K562 (cell line): ENCODE data around the gene CCDC28B. TPM values are rescaled to one million over a fixed set of nuclear protein-coding genes. Genes with fewer than 3 reads are reported as not detected.
A peak's percentile ranks its signal among the peaks of the same experiment; 100 is the strongest.

Experiments
- AFF4 ChIP-seq: sonication (generic); formaldehyde crosslinking; IDR thresholded peaks from 2 replicates; pipeline ENCODE4 v1.8.0; 2023; ENCODE audit warnings: mild to moderate bottlenecking, missing genetic modification reagents
- ARID4B ChIP-seq: sonication (generic); formaldehyde crosslinking; IDR thresholded peaks from 2 replicates; pipeline ENCODE4 v1.8.0; 2022; ENCODE audit warnings: mild to moderate bottlenecking, missing genetic modification reagents
- CBFA2T3 ChIP-seq: fragments of 450-650 bp; IDR thresholded peaks from 2 replicates; pipeline ENCODE4 v1.6.1; 2017
- E2F5 ChIP-seq: sonication (generic); formaldehyde crosslinking; IDR thresholded peaks from 2 replicates; pipeline ENCODE4 v1.8.0; 2022; ENCODE audit warnings: mild to moderate bottlenecking, missing genetic modification reagents
- GATA2 ChIP-seq: sonication (generic); formaldehyde crosslinking; IDR thresholded peaks from 2 replicates; pipeline ENCODE4 v1.4.0; 2020; ENCODE audit warnings: mild to moderate bottlenecking, missing genetic modification reagents
- GTF2F1 ChIP-seq: IDR thresholded peaks from 2 replicates; pipeline ENCODE4 v1.6.1; 2011; ENCODE audit warnings: low read depth, low read length, improper control_type of control experiment
- KLF13 ChIP-seq: fragments of 450-650 bp; IDR thresholded peaks from 2 replicates; pipeline ENCODE4 v1.6.1; 2016; ENCODE audit warnings: missing genetic modification characterization, low read depth, mild to moderate bottlenecking, missing compliant biosample characterization, moderate library complexity, borderline replicate concordance
- PCBP1 ChIP-seq: fragments of 200-400 bp; formaldehyde crosslinking; IDR thresholded peaks from 2 replicates; pipeline ENCODE4 v1.6.1; 2018; ENCODE audit warnings: mild to moderate bottlenecking, low read depth, low read length; ENCODE audit not compliant: poor library complexity, severe bottlenecking
- PTRF ChIP-seq: fragments of 450-650 bp; IDR thresholded peaks from 2 replicates; pipeline ENCODE4 v1.6.1; 2016; ENCODE audit warnings: mild to moderate bottlenecking, missing genetic modification characterization, missing compliant biosample characterization
- RAD51 ChIP-seq: fragments of 450-650 bp; IDR thresholded peaks from 2 replicates; pipeline ENCODE4 v1.7.1; 2016; ENCODE audit warnings: low read depth, mild to moderate bottlenecking, borderline replicate concordance
- TAL1 ChIP-seq: fragments of 450-650 bp; IDR thresholded peaks from 2 replicates; pipeline ENCODE4 v1.6.1; 2016; ENCODE audit warnings: mild to moderate bottlenecking
- ZBTB33 ChIP-seq: sonication (generic); formaldehyde crosslinking; IDR thresholded peaks from 2 replicates; pipeline ENCODE4 v1.8.1; 2023; ENCODE audit warnings: mild to moderate bottlenecking, missing genetic modification reagents
- ZNF699 ChIP-seq: fragments of 250-450 bp; sonication (Bioruptor Pico); IDR thresholded peaks from 2 replicates; pipeline ENCODE4 v1.8.0; 2021; ENCODE audit warnings: mild to moderate bottlenecking, moderate library complexity; ENCODE audit not compliant: insufficient replicate concordance
- polyA plus RNA-seq, 8 experiments: library from polyadenylated mRNA; depleted of rRNA in 4 of 8; stranded (reverse) in 5 of 8; unstranded in 3 of 8; fragments of >200 nt; fragmentation: Nextera tagmentation in 2 of 8; fragmentation: Illumina TruSeq in 1 of 8; extraction: Ambion mirVana in 2 of 8; extraction: Trizol in 1 of 8; gene quantifications; 2 replicates each; pipeline versions ENCODE4 v1.2.1 to v1.2.3, GENCODE V29; 2011 to 2014; ENCODE audit warnings: inconsistent platforms in 1 of 8, missing spikeins in 1 of 8
- total RNA-seq, 7 experiments: library from RNA; depleted of rRNA in 6 of 7; stranded (reverse); fragments of >200 nt in 6 of 7; fragmentation: Illumina TruSeq in 2 of 7; extraction: Trizol in 2 of 7; gene quantifications; 2 replicates each; pipeline versions ENCODE4 v1.2.1 to v1.2.3, GENCODE V29; 2011 to 2021; ENCODE audit warnings: low replicate concordance in 1 of 7
- TF ChIP-seq, protein P1 (sequence below), 2 experiments: fragments of 450-650 bp in 1 of 2; sonication (generic) in 1 of 2; formaldehyde crosslinking in 1 of 2; IDR thresholded peaks in 1 of 2; conservative IDR thresholded peaks in 1 of 2; 2 replicates each; pipeline versions ENCODE4 v1.6.1 to v1.8.1; 2016 to 2023; ENCODE audit warnings: mild to moderate bottlenecking in 2 of 2, moderate library complexity in 2 of 2, inconsistent platforms in 1 of 2, missing genetic modification reagents in 1 of 2

The CCDC28B gene
- total and polyA plus RNA-seq, 9 of the 15 experiments (the other 6 are each of a cell fraction or from before 2014, with no cell fraction given) = 5.7 to 54.5 (median 31.7) TPM

GRCh38 chr1:32241001-32241763 lies 40.8 kb downstream of the CCDC28B start (continued):
- TF ChIP-seq AFF4 (CRISPR knock-in tag) (0 out of 2 replicates have a peak, but pooled peaks have one; percentile 43), ARID4B (no peak; the same call in 1 of the 2 replicates), CBFA2T3 (peak; percentile 13; the same call in 1 of the 2 replicates), PCBP1 (no peak), E2F5 (CRISPR knock-in tag) (no peak), PTRF (tag) (no peak), ZNF699 (CRISPR knock-in tag) (no peak), KLF13 (tag) (no peak), ZBTB33 (peak; percentile 82), GATA2 (CRISPR knock-in tag) (no peak), GTF2F1 (no peak), TAL1 (no peak), RAD51 (no peak)
- TF ChIP-seq, protein P1, sequence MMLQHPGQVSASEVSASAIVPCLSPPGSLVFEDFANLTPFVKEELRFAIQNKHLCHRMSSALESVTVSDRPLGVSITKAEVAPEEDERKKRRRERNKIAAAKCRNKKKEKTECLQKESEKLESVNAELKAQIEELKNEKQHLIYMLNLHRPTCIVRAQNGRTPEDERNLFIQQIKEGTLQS (IDR thresholded peaks at IDR 0.05) = peak; percentile 89
- TF ChIP-seq, protein P1 (CRISPR knock-in tag; conservative IDR thresholded peaks at IDR 0.05) = no peak
